Posterior vena cava (tissue), 2 donors: Measurements from ENCODE around the gene TNFRSF25. TPM values are rescaled to one million over a fixed set of nuclear protein-coding genes. Genes with fewer than 3 reads are reported as not detected.
A peak's percentile ranks its signal among the peaks of the same experiment; 100 is the strongest.

Experiments used
- DNase-seq: peaks from one replicate; pipeline ENCODE4 v3.0.0-alpha.2; 2020; ENCODE audit warnings: low spot score
- intact Hi-C, 2 donors: fragments of 100-400 bp; cut with DNase I; formaldehyde crosslinking; loops; one replicate each; pipeline versions ENCODE4 v1.14.1 to v1.14.2; 2022 to 2023
- long read RNA-seq, 2 donors: library from polyadenylated mRNA; unstranded; transcript quantifications; one replicate each; pipeline ENCODE4 v2.0.0, GENCODE V29; 2020 to 2021
- total RNA-seq, 2 donors: library from RNA; stranded (reverse); fragmentation: NEBNext Ultra II Directional; extraction: Animal tissue kit (Norgen Biotek cat#: 25700); gene quantifications; one replicate each; pipeline ENCODE4 v1.2.1, GENCODE V29; 2021
- donor health status: DM: yes; HTN: yes; CAD: no.
- donor health status: DM: yes; HTN: yes; CAD: no.

TNFRSF25 gene
- total RNA-seq: 1 to 10 TPM; 7.0 to 9.2 TPM
- long read RNA-seq, donor 1, partial matches to known transcripts: 0 of 1 reads
- long read RNA-seq, donor 1, other reads (novel, unspliced or antisense): 0 of 1 reads
- long read RNA-seq, donor 2, partial matches to known transcripts: 1 of 1 reads
- long read RNA-seq, donor 2, other reads (novel, unspliced or antisense): 0 of 1 reads

GRCh38 chr1:6466023-6466422 is at the start of gene TNFRSF25:
TNFRSF25 (minus strand) TSS chr1:6466173; CDS start chr1:6466107, 66 bp downstream.
- intact Hi-C loops: no loop called here

GRCh38 chr1:6515771-6516170 is 49.8 kb upstream of the TNFRSF25 start:
- intact Hi-C loops: no loop called here
- no peak for DNase-seq

More at GRCh38 chr1:6466023-6466422, at the start of gene TNFRSF25:
- no peak for DNase-seq

DNA sequence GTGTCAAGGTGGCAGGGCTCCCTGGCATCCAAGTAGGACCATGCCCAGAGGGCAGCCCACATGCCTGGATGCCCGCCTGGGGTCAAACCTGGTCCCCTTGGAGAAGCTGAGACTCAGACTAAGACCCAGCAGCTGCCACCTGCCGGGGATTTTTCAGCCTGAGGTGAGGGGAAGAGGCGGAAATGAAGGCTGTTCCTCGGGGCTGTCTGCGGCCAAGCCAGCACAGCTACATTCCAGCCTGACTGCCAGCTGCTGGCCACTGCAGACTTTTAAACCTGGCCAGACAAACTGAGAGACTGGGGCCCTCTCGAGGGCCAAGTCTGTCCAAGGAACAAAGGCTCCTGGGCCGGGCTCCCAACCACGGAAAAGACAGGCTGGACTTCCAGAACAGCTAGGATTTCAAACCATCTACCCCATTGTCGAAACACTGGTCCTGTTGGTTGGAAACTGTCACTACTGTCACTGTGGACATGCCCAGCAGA is 47.4 kb upstream of the TNFRSF25 start:
- intact Hi-C loops: no loop called here
- DNase-seq: no peak

DNA sequence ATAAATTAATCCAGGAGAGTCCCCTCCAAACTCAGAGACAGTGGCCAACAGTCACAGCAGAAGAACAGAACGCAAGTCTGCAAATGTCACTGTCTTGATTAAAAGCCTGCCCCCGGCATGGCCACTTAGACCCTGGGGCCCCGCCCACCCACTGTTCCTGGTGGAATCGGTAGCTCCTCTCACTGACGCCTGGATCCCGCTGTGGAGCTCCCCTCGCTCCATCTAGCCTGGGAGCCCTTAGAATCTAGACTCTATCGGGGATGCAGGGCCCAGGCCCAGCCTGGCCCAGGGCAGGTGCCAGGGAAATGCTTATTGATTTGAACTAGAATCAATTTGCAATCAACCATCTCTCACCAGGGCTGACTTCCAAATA is 46.9 kb upstream of the TNFRSF25 start:
- intact Hi-C loops: no loop called here
- no peak for DNase-seq

GRCh38 chr1:6512245-6512907 is 46.4 kb upstream of the TNFRSF25 start:
- intact Hi-C loops: no loop called here
- DNase-seq: no peak

- intact Hi-C loops: no loop called here
These were observed 45.7 kb upstream of the TNFRSF25 start for GRCh38 chr1:6511561-6512244.

GRCh38 chr1:6511056-6511455 is 45.1 kb upstream of the TNFRSF25 start:
- DNase-seq: no peak
- intact Hi-C loops: no loop called here

More at GRCh38 chr1:6511561-6512244, 45.7 kb upstream of the TNFRSF25 start:
- DNase-seq: no peak

- intact Hi-C loops: no loop called here
These were observed 44.5 kb upstream of the TNFRSF25 start for GRCh38 chr1:6510493-6510892.

DNA sequence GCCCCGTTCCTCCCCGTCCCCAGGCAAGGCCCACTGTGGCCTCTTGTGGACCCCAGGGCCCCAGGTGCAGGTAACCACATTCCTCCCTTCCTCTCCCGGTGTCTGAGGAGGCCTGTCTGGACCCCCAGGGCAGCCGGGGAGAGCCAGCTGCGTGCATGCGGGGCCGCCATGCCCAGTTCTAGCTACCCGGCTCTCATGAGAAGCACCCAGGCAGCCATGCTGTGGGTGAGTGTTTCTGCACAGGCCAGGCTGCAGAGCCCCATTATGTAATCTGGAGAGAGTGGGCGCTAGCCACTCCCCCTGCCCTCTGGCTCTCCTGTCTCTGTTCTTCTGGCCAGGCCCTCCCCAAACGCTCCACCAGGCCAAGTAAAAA is 43.9 kb upstream of the TNFRSF25 start:
- intact Hi-C loops: no loop called here
- peak; percentile 71 for DNase-seq

More at GRCh38 chr1:6510493-6510892, 44.5 kb upstream of the TNFRSF25 start:
- DNase-seq: no peak

DNA sequence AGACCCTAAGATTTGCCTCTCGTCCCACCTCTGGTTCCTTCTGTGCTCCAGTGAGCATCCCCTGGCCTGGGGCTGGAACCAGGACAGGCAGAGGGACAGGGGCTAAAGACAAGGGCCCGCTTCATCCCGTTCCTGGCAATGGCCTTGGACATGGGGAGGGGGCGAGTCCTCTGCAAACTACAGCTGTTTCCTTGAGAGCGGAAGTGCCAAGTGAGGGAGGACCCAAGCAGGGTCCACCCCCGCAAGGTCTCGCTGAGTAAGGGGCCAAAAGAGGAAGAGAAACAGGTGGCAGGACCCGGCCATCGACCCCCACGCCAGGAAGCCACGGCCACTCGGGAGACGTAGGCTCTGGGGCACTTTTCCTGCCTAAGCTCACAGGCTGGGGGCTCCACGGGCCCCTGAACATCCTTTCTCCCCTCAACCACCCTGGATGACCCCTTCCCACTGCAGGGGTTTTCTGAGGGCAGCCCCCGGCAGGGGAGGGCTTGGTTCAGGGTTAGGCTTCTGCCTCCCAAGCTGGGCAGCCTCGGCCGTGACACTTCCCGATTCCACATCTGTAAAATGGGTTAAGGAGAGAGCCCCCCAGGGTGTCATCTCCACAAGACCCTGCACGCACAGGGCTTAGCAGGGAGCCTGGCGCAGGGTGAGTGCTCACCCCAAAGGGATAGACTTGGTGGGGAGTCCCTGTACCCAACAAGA is 43.4 kb upstream of the TNFRSF25 start:
- DNase-seq: peak; percentile 81
- intact Hi-C loops: no loop called here

DNA sequence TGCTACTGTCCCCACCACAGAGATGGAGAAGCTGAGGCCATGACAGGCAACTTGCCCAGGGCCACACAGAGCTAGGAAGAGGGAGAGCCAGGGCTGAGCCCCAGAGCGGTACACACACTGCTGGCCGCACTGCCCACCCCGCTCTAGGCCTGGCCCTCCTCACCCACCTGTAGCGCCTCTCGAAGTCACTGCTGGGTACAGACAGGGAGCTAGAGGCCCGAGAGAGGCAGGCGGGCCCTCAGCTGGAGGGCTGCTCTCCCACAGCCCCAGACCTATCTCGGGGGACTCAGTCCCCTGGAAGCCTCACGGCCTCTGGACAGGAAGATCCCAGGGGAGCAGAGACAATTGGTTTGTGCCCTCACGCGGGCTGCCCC is 42.8 kb upstream of the TNFRSF25 start:
- intact Hi-C loops: no loop called here
- DNase-seq: peak; percentile 59

GRCh38 chr1:6508154-6508815 is 42.3 kb upstream of the TNFRSF25 start:
- DNase-seq: peak; percentile 53

GRCh38 chr1:6507461-6507911 is 41.5 kb upstream of the TNFRSF25 start:
- intact Hi-C loops: no loop called here
- DNase-seq: no peak

More at GRCh38 chr1:6508154-6508815, 42.3 kb upstream of the TNFRSF25 start:
- intact Hi-C loops: no loop called here

- intact Hi-C loops: no loop called here
- no peak for DNase-seq
These were observed 41.1 kb upstream of the TNFRSF25 start for GRCh38 chr1:6507037-6507428.

DNA sequence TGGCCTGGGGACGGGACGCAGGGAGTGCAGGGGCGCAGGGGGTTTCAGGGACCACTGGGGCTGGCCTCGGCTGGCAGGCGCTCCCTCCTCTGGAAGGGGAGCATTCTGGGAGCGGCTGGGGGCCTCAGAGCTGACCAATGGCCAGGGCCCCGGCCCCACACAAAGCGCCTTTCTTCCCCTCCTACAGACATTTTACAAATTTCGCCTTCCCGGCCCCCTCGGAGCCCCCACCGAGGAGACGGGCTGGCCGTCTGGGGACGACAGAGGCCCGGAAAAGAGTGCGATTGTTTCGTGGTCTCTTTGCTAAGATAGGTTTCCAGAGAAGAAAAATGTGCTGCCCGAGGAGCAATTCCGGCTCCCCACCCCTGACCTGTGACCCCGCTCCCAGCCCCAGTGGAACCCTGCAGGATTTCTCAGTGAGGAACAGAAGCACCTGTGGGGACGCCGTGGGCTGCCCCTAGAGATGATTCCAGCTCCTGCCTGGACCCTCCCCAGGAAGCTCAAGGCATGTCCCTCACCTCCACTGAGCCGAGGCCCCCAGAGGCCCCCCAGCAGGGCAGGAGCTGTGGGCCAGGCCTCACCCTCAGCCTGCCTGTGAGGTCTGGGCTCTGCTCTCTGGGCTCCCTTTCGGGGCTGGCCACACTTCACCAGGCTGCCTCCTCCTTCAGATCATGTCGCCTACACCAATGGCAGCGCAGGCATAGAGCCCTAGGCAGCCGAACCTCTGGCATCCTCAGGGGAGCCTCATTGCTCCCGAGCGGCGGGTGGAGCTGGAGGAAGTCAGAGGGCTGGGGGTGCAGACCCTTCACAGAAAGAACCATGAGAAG is 40.5 kb upstream of the TNFRSF25 start:
- intact Hi-C loops: no loop called here
- no peak for DNase-seq

- DNase-seq: no peak
These were observed 39.6 kb upstream of the TNFRSF25 start for GRCh38 chr1:6505367-6506209.

DNA sequence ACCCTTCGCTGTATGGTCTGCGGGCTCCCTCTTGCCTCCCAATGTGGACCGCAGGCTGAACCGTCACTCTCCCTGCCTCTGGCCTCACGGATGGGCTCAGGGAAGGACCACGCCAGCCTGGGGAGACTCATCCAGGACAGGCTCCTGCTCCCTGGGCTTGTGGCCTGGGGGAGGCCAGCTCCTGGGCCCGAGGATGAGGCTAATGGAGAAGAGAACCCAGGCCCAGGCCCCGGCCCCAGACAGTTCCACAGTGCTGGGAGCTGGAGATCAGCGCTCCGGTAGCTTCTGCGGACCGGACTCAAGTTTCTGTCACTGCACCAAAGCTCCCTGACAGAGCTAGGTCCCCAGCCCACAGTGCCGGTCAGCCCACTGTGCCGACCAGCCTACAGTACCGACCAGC is 38.9 kb upstream of the TNFRSF25 start:
- intact Hi-C loops: no loop called here
- no peak for DNase-seq

More at GRCh38 chr1:6505367-6506209, 39.6 kb upstream of the TNFRSF25 start:
- intact Hi-C loops: no loop called here
